DOHH2 (cell line): Measurements from ENCODE around the gene SPEM2.

ENCODE experiments used
- H3F3A ChIP-seq: fragments of 200-600 bp; sonication (generic), shearing (Covaris generic); 2 replicates; pipeline ENCODE4 v1.6.0; 2016; ENCODE audit warnings: antibody characterized with exemption, mild to moderate bottlenecking; ENCODE audit not compliant: control insufficient read depth, insufficient read depth
- H3K27ac ChIP-seq: fragments of 200-600 bp; sonication (generic); 2 replicates; pipeline ENCODE4 v1.5.1; 2014; ENCODE audit warnings: low read depth, mild to moderate bottlenecking, low read length, moderate library complexity
- H3K27me3 ChIP-seq: fragments of 200-600 bp; sonication (generic); 2 replicates; pipeline ENCODE4 v1.6.1; 2014; ENCODE audit warnings: mild to moderate bottlenecking, low read length, mixed read lengths; ENCODE audit not compliant: control insufficient read depth
- H3K36me3 ChIP-seq: fragments of 200-600 bp; sonication (generic); 2 replicates; pipeline ENCODE4 v1.6.1; 2014; ENCODE audit warnings: mild to moderate bottlenecking, low read length, moderate library complexity, mixed read lengths; ENCODE audit not compliant: control insufficient read depth
- H3K4me1 ChIP-seq: fragments of 200-600 bp; sonication (generic); 2 replicates; pipeline ENCODE4 v1.6.1; 2014; ENCODE audit warnings: mild to moderate bottlenecking, low read length, mixed read lengths; ENCODE audit not compliant: control insufficient read depth
- H3K4me2 ChIP-seq: fragments of 200-600 bp; sonication (generic); 2 replicates; pipeline ENCODE4 v1.6.0; 2014; ENCODE audit warnings: mild to moderate bottlenecking, low read length, moderate library complexity
- H3K4me3 ChIP-seq: fragments of 200-600 bp; sonication (generic); 2 replicates; pipeline ENCODE4 v1.5.1; 2014; ENCODE audit warnings: mild to moderate bottlenecking, low read length, mixed read lengths
- H3K79me2 ChIP-seq: fragments of 200-600 bp; sonication (generic); 2 replicates; pipeline ENCODE4 v1.6.1; 2014; ENCODE audit warnings: mild to moderate bottlenecking, low read length, mixed read lengths; ENCODE audit not compliant: control insufficient read depth
- H3K9me2 ChIP-seq: fragments of 200-600 bp; sonication (generic); replicated peaks from 2 replicates; pipeline ENCODE4 v1.6.1; 2014; ENCODE audit warnings: mild to moderate bottlenecking, low read length, mixed read lengths; ENCODE audit not compliant: control insufficient read depth
- H3K9me3 ChIP-seq: fragments of 200-600 bp; sonication (generic); 2 replicates; pipeline ENCODE4 v1.6.1; 2014; ENCODE audit warnings: antibody characterized with exemption, low read length, mixed read lengths; ENCODE audit not compliant: control insufficient read depth, insufficient read depth
- H4K20me1 ChIP-seq: fragments of 200-600 bp; sonication (generic); 2 replicates; pipeline ENCODE4 v1.6.0; 2014; ENCODE audit warnings: low read depth, mild to moderate bottlenecking, antibody characterized with exemption, low read length, moderate library complexity; ENCODE audit not compliant: control insufficient read depth, insufficient read depth
- EZH2phosphoT487 ChIP-seq: fragments of 200-600 bp; sonication (generic); IDR thresholded peaks from 2 replicates; pipeline ENCODE4 v1.6.1; 2017; ENCODE audit warnings: borderline replicate concordance, mild to moderate bottlenecking, antibody characterized with exemption, low read length, moderate library complexity, mixed read lengths
- TF ChIP-seq, protein P1 (sequence below): fragments of 200-600 bp; sonication (generic); IDR thresholded peaks from one replicate; pipeline ENCODE4 v1.5.1; 2014; ENCODE audit warnings: antibody characterized with exemption, mild to moderate bottlenecking, low read depth, low read length; ENCODE audit not compliant: poor library complexity, severe bottlenecking

Gene SPEM2

DNA sequence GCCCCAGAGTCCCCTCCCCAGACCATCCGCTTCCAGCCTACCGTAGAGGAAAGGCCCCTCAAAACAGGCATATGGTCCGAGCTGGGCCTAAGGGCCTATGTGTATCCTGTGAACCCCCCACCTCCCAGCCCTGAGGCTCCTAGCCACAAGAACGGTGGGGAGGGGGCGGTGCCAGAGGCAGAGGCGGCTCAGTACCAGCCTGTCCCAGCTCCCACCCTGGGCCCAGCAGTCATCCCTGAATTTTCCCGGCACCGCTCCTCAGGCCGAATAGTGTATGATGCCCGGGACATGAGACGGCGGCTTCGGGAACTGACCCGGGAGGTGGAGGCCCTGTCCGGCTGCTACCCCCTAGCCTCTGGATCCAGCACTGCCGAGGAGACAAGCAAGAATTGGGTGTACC is 4.2 kb upstream of the SPEM2 start:
- Histone ChIP-seq H3K9me3 (no peaks in the 10 kb centered on the region), H3K27me3 (no peaks in the 10 kb centered on the region; the same call in 1 of the 2 replicates), H3K4me1 (no peaks in the 10 kb centered on the region), H4K20me1 (no peaks in the 10 kb centered on the region), H3K79me2 (no peaks in the 10 kb centered on the region), H3F3A (no peaks in the 10 kb centered on the region), H3K9me2 (no peaks in the 10 kb centered on the region), H3K27ac (no peak overlapping the region), H3K4me2 (no peak overlapping the region), H3K36me3 (no peaks in the 10 kb centered on the region), H3K4me3 (no peak overlapping the region)
- TF ChIP-seq, protein P1, sequence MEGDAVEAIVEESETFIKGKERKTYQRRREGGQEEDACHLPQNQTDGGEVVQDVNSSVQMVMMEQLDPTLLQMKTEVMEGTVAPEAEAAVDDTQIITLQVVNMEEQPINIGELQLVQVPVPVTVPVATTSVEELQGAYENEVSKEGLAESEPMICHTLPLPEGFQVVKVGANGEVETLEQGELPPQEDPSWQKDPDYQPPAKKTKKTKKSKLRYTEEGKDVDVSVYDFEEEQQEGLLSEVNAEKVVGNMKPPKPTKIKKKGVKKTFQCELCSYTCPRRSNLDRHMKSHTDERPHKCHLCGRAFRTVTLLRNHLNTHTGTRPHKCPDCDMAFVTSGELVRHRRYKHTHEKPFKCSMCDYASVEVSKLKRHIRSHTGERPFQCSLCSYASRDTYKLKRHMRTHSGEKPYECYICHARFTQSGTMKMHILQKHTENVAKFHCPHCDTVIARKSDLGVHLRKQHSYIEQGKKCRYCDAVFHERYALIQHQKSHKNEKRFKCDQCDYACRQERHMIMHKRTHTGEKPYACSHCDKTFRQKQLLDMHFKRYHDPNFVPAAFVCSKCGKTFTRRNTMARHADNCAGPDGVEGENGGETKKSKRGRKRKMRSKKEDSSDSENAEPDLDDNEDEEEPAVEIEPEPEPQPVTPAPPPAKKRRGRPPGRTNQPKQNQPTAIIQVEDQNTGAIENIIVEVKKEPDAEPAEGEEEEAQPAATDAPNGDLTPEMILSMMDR = no peak
- no peak for TF ChIP-seq EZH2phosphoT487

DNA sequence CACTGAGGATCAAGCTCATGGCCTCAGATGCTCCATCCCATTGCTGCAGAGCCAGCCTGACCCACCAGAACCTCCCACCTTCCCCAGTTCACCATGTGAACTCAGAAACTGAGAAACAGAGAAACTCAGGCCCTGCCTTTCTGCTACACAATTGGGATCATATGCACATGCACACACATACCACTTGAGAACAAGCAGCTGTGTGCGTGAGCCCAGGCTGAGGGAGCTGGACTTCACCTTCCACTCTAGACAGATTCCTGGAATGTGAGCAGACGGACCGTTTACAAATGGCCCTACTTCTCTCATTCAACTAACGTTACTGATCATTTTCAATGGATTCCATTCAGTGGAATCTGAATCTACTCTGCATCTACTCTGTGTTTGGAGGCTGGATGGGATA is 1.7 kb upstream of the SPEM2 start:
- H3F3A ChIP-seq = no peaks in the 10 kb centered on the region
- H3K4me2 ChIP-seq = no peak overlapping the region
- H3K9me2 ChIP-seq = no peaks in the 10 kb centered on the region
- no peaks in the 10 kb centered on the region; the same call in 1 of the 2 replicates for H3K27me3 ChIP-seq
- H3K79me2 ChIP-seq = no peaks in the 10 kb centered on the region
- no peaks in the 10 kb centered on the region for H3K4me1 ChIP-seq
- no peak overlapping the region for H3K27ac ChIP-seq
- TF ChIP-seq, protein P1 = no peak
- no peak for TF ChIP-seq EZH2phosphoT487
- no peaks in the 10 kb centered on the region for H4K20me1 ChIP-seq
- H3K9me3 ChIP-seq = no peaks in the 10 kb centered on the region
- H3K4me3 ChIP-seq = no peak overlapping the region
- H3K36me3 ChIP-seq = no peaks in the 10 kb centered on the region

DNA sequence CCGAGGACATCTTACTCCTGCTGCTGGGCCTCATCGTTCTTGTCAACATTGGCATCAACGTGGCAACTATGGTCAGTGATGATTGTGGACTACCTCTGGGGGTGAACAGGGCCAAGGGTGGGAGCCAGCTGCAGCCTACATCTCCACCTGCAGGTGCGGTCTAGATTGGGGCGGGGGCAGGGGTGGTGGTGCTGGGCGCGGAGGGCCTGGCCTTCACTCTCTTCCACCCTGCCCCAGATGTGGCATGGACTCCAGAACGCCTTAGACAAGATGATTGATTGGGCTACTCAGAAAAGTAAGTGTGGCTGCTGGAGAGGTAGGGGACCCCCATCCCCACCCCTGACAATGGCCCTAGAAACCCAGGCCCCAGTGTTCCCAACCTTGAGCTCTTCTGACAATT is 340 bp downstream of the SPEM2 start:
- H3K27me3 ChIP-seq = no peaks in the 10 kb centered on the region

More for the DNA sequence above, 340 bp downstream of the SPEM2 start:
- no peak overlapping the region for H3K27ac ChIP-seq
- H3K4me3 ChIP-seq = no peak overlapping the region
- H3K4me2 ChIP-seq = no peak overlapping the region
- no peaks in the 10 kb centered on the region for H3K9me3 ChIP-seq
- no peak for TF ChIP-seq EZH2phosphoT487
- TF ChIP-seq, protein P1 = no peak
- no peaks in the 10 kb centered on the region for H3F3A ChIP-seq
- no peaks in the 10 kb centered on the region for H3K4me1 ChIP-seq
- H3K9me2 ChIP-seq = no peaks in the 10 kb centered on the region
- no peaks in the 10 kb centered on the region for H3K79me2 ChIP-seq
- H3K36me3 ChIP-seq = no peaks in the 10 kb centered on the region
- no peaks in the 10 kb centered on the region for H4K20me1 ChIP-seq
